ENCODE results near the gene MX1. TPM values are rescaled to one million over a fixed set of nuclear protein-coding genes. Genes with fewer than 3 reads are reported as not detected.

Gene MX1
- total RNA-seq, 4 donors from 2014 or later = 35.4 to 62.6 (median 51.5) TPM

- intact Hi-C loops (cut with DNase I) = no loop called here
- no peak overlapping the region for H3K27ac ChIP-seq
- TF ChIP-seq POLR2A (IDR thresholded peaks at IDR 0.05) = no peak
- no peak for TF ChIP-seq CTCF (IDR thresholded peaks at IDR 0.05)
- no peaks in the 10 kb centered on the region for H3K4me1 ChIP-seq
- peaks cover 52 to 54% of the 10 kb centered on the region in 2 donors for H3K36me3 ChIP-seq
- H3K4me3 ChIP-seq (replicated peaks in 1 of 3) = no peak overlapping the region
- no peaks in the 10 kb centered on the region for H3K9me3 ChIP-seq
- no peak for DNase-seq
- no peaks in the 10 kb centered on the region for H3K27me3 ChIP-seq
- WGBS, 2 donors = 87 to 91% methylated on average over 13 of the region's 13 CpGs
Observed at GRCh38 chr21:41444703-41445464, 18.8 kb downstream of the MX1 start.

- H3K4me1 ChIP-seq = no peaks in the 10 kb centered on the region
- no peaks in the 10 kb centered on the region for H3K27me3 ChIP-seq
- intact Hi-C loops (cut with DNase I) = no loop called here
- 85 to 87% methylated on average over 7 of the region's 7 CpGs for WGBS, 2 donors
- no peak for DNase-seq
- TF ChIP-seq CTCF (IDR thresholded peaks at IDR 0.05) (no peak), POLR2A (IDR thresholded peaks at IDR 0.05) (no peak)
- no peak overlapping the region for H3K4me3 ChIP-seq (replicated peaks in 1 of 3)
- no peaks in the 10 kb centered on the region for H3K9me3 ChIP-seq
- H3K27ac ChIP-seq = no peak overlapping the region
- peaks cover 50 to 52% of the 10 kb centered on the region in 2 donors for H3K36me3 ChIP-seq
Observed at GRCh38 chr21:41445465-41445862, 19.4 kb downstream of the MX1 start.

- no peak for TF ChIP-seq POLR2A (IDR thresholded peaks at IDR 0.05)
- TF ChIP-seq CTCF (IDR thresholded peaks at IDR 0.05) = no peak
- no peak overlapping the region for H3K4me3 ChIP-seq (replicated peaks in 1 of 3)
- intact Hi-C loops (cut with DNase I) = no loop called here
- no peaks in the 10 kb centered on the region for H3K4me1 ChIP-seq
- 97 to 98% methylated on average over 4 of the region's 4 CpGs for WGBS, 2 donors
- H3K27me3 ChIP-seq = no peaks in the 10 kb centered on the region
- no peaks in the 10 kb centered on the region for H3K9me3 ChIP-seq
- DNase-seq = no peak
- no peak overlapping the region for H3K27ac ChIP-seq
- peaks cover 39 to 43% of the 10 kb centered on the region in 2 donors for H3K36me3 ChIP-seq
Observed at GRCh38 chr21:41446586-41446985, 20.5 kb downstream of the MX1 start.

- Histone ChIP-seq H3K4me3 (replicated peaks in 1 of 3) (no peak overlapping the region), H3K27me3 (no peaks in the 10 kb centered on the region), H3K27ac (no peak overlapping the region), H3K9me3 (no peaks in the 10 kb centered on the region), H3K4me1 (no peaks in the 10 kb centered on the region), H3K36me3 (peaks cover 32 to 42% of the 10 kb centered on the region in 2 donors)
- DNase-seq = no peak
- 90 to 99% methylated on average over 3 of the region's 3 CpGs for WGBS, 2 donors
- TF ChIP-seq POLR2A (IDR thresholded peaks at IDR 0.05) (no peak), CTCF (IDR thresholded peaks at IDR 0.05) (no peak)
- intact Hi-C loops (cut with DNase I) = no loop called here
Observed at GRCh38 chr21:41447356-41447755, 21.3 kb downstream of the MX1 start.

GRCh38 chr21:41449613-41450012 lies 23.6 kb downstream of the MX1 start:
- DNase-seq = no peak
- H3K9me3 ChIP-seq = no peaks in the 10 kb centered on the region
- no peaks in the 10 kb centered on the region for H3K27me3 ChIP-seq
- no peaks in the 10 kb centered on the region for H3K4me1 ChIP-seq
- H3K4me3 ChIP-seq (replicated peaks in 1 of 3) = no peak overlapping the region
- peaks cover 22 to 36% of the 10 kb centered on the region in 2 donors for H3K36me3 ChIP-seq
- intact Hi-C loops (cut with DNase I) = loop anchor here (10.0 kb wide), 1 partner anchor 75 kb away; no protein-coding TSS in a partner anchor
- TF ChIP-seq CTCF (IDR thresholded peaks at IDR 0.05) (no peak), POLR2A (IDR thresholded peaks at IDR 0.05) (no peak)
- WGBS, 2 donors = 75 to 87% methylated on average over 5 of the region's 5 CpGs
- H3K27ac ChIP-seq = no peak overlapping the region

Measured in thyroid gland (tissue), 4 donors.